Measurements from ENCODE around the gene OLFML3.

DNA sequence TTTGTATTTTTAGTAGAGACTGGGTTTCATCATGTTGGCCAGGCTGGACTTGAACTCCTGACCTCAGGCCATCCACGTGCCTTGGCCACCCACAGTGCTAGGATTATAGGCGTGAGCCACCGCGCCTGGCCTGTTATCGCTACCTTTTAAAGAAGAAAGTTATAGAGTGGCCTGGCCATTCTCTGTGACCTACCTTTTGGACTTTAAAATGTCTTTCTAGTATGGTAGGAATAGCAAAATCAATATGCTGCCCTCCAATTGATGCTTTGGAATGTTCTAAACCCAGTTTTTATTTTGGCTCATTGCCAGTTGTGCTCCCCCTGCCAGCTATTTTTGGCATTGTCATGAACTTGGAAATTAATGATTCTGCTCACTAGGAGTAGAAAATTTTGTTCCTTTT, 30.3 kb upstream of the OLFML3 start:
- no peak for TF ChIP-seq ZNF274 (IDR thresholded peaks at IDR 0.05; ENCODE audit: low read depth, low read length)
- TF ChIP-seq YY1 (IDR thresholded peaks at IDR 0.05; ENCODE audit: insufficient read depth, insufficient read length) = no peak
- TF ChIP-seq SUZ12 (IDR thresholded peaks at IDR 0.05; ENCODE audit: extremely low read depth, insufficient read depth, insufficient read length) = no peak

All from NT2/D1 (cell line).